Chondrocyte (in vitro differentiated cells): ENCODE results near the gene BAZ1B. TPM values are rescaled to one million over a fixed set of nuclear protein-coding genes. Genes with fewer than 3 reads are reported as not detected.

Experiments
- DNase-seq: peaks from one replicate; pipeline ENCODE4 v3.0.0; 2021; ENCODE audit warnings: mixed read lengths, low spot score
- H3K27ac Mint-ChIP-seq: one replicate; pipeline ENCODE4 v1.8.0; 2021; ENCODE audit warnings: mild to moderate bottlenecking, moderate library complexity, mixed read lengths; ENCODE audit not compliant: unreplicated experiment
- H3K27me3 Mint-ChIP-seq: 2 replicates; pipeline ENCODE4 v1.8.0; 2021; ENCODE audit warnings: low read depth, mixed read lengths
- H3K36me3 Mint-ChIP-seq: 2 replicates; pipeline ENCODE4 v1.8.0; 2021; ENCODE audit warnings: low read depth, mixed read lengths
- H3K4me1 Mint-ChIP-seq: 2 replicates; pipeline ENCODE4 v1.8.0; 2021; ENCODE audit warnings: low read depth, mild to moderate bottlenecking, mixed read lengths
- H3K4me3 Mint-ChIP-seq: one replicate; pipeline ENCODE4 v1.8.0; 2021; ENCODE audit warnings: mild to moderate bottlenecking, moderate library complexity, mixed read lengths; ENCODE audit not compliant: unreplicated experiment
- H3K9me3 Mint-ChIP-seq: 2 replicates; pipeline ENCODE4 v1.8.0; 2021; ENCODE audit warnings: low read depth, mixed read lengths
- CTCF ChIP-seq: fragments of 200-600 bp; sonication (generic); IDR thresholded peaks from 2 replicates; pipeline ENCODE4 v1.5.0; 2021; ENCODE audit warnings: antibody characterized with exemption, mild to moderate bottlenecking, moderate library complexity
- total RNA-seq: library from RNA; stranded (reverse); gene quantifications from 3 replicates; pipeline ENCODE4 v1.2.1, GENCODE V29; 2021

Gene BAZ1B
- total RNA-seq, 1 donor from 2014 or later, result 65.5 TPM

GRCh38 chr7:73429622-73430505 lies 92.2 kb downstream of the BAZ1B start:
- TF ChIP-seq CTCF, result no peak
- no peaks in the 10 kb centered on the region for H3K36me3 Mint-ChIP-seq
- DNase-seq, result no peak
- no peaks in the 10 kb centered on the region for H3K9me3 Mint-ChIP-seq
- H3K4me1 Mint-ChIP-seq, result peaks cover 3% of the 10 kb centered on the region
- H3K27me3 Mint-ChIP-seq, result no peaks in the 10 kb centered on the region
- no peak overlapping the region for H3K4me3 Mint-ChIP-seq
- H3K27ac Mint-ChIP-seq, result no peak overlapping the region

- no peak for DNase-seq
- Mint-ChIP-seq H3K4me1 (peaks cover 4% of the 10 kb centered on the region), H3K27me3 (no peaks in the 10 kb centered on the region), H3K4me3 (no peak overlapping the region), H3K27ac (no peak overlapping the region), H3K9me3 (no peaks in the 10 kb centered on the region), H3K36me3 (no peaks in the 10 kb centered on the region)
- TF ChIP-seq CTCF, result no peak
These were observed 92.9 kb downstream of the BAZ1B start for GRCh38 chr7:73429215-73429614.

- no peak overlapping the region for H3K27ac Mint-ChIP-seq
- H3K27me3 Mint-ChIP-seq, result no peaks in the 10 kb centered on the region
- H3K4me3 Mint-ChIP-seq, result no peak overlapping the region
- peaks cover 6% of the 10 kb centered on the region for H3K4me1 Mint-ChIP-seq
- no peaks in the 10 kb centered on the region for H3K36me3 Mint-ChIP-seq
- no peak for DNase-seq
- TF ChIP-seq CTCF, result no peak
- no peaks in the 10 kb centered on the region for H3K9me3 Mint-ChIP-seq
These were observed 93.9 kb downstream of the BAZ1B start for GRCh38 chr7:73427902-73428787.

- no peak overlapping the region for H3K27ac Mint-ChIP-seq
- no peaks in the 10 kb centered on the region for H3K36me3 Mint-ChIP-seq
- peaks cover 6% of the 10 kb centered on the region for H3K4me1 Mint-ChIP-seq
- H3K27me3 Mint-ChIP-seq, result no peaks in the 10 kb centered on the region
- no peak for DNase-seq
- no peak overlapping the region for H3K4me3 Mint-ChIP-seq
- no peaks in the 10 kb centered on the region for H3K9me3 Mint-ChIP-seq
- no peak for TF ChIP-seq CTCF
These were observed 96.1 kb downstream of the BAZ1B start for GRCh38 chr7:73426016-73426415.

GRCh38 chr7:73425356-73425983 lies 96.6 kb downstream of the BAZ1B start:
- no peaks in the 10 kb centered on the region for H3K27me3 Mint-ChIP-seq
- DNase-seq, result no peak
- no peak overlapping the region for H3K4me3 Mint-ChIP-seq
- H3K36me3 Mint-ChIP-seq, result no peaks in the 10 kb centered on the region
- no peak for TF ChIP-seq CTCF
- peaks cover 6% of the 10 kb centered on the region for H3K4me1 Mint-ChIP-seq
- H3K27ac Mint-ChIP-seq, result no peak overlapping the region
- H3K9me3 Mint-ChIP-seq, result no peaks in the 10 kb centered on the region
